ENCODE measurements around the gene NPHP1. TPM values are rescaled to one million over a fixed set of nuclear protein-coding genes. Genes with fewer than 3 reads are reported as not detected.
A peak's percentile ranks its signal among the peaks of the same experiment; 100 is the strongest.
"Not testable (repeated sequence)": the region's sequence is repeated elsewhere in the genome, so short reads cannot be mapped to it uniquely, and the experiment has no call there.

Gene NPHP1
- total and polyA plus RNA-seq, 2 of the 4 experiments (the other 2 are of a cell fraction) = 1.8 to 2.5 TPM

DNA sequence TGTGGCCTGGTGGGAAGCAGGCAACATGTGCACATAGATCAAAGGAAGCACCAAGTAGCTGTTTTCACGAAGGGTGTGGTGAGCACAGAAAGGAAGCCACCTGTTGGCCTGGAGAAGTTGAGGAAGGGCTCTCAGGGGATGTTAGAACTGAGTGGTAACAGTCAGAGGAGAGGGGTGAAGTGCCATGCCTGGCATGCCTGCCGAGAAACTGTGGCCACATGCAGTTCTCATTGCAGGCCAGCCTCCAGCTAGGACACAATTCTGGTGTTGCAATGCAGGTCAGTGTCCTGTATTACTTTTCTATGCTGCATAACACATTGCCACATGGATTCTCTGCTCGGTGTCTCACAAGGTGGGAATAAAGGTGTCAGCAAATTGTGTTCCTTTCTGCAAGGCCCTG lies 38.5 kb upstream of the NPHP1 start:
- H3K27me3 ChIP-seq (ENCODE audit: control insufficient read depth, insufficient read depth, low read length); BruUV-seq (replicated peaks); H3K4me1 ChIP-seq (ENCODE audit: control insufficient read depth, insufficient read depth, low read length); H3K56ac ChIP-seq (ENCODE audit: extremely low read depth, insufficient read depth, low read length); H3K4me3 ChIP-seq (ENCODE audit: insufficient read depth, low read depth, low read length); H2AFZ ChIP-seq (replicated peaks; ENCODE audit: low read length, poor library complexity); H2BK120ac ChIP-seq (ENCODE audit: low read depth, low read length); H3K27ac ChIP-seq (ENCODE audit: insufficient read depth, low read length); H3K9ac ChIP-seq (ENCODE audit: low read depth, low read length); H3K14ac ChIP-seq (replicated peaks; ENCODE audit: low read depth, low read length); H2AK5ac ChIP-seq (ENCODE audit: low read depth, low read length); dilution Hi-C loops (cut with HindIII; ENCODE audit: low sequenced_read_pairs, unreplicated experiment); H3K23ac ChIP-seq (ENCODE audit: low read depth, low read length); H4K91ac ChIP-seq (ENCODE audit: insufficient read depth, low read depth, low read length); H3K4me2 ChIP-seq (ENCODE audit: low read depth, low read length); H4K8ac ChIP-seq (ENCODE audit: low read depth in 2 of 2, low read length in 2 of 2); H2BK15ac ChIP-seq (ENCODE audit: low read depth, low read length); H3K36me3 ChIP-seq (ENCODE audit: control insufficient read depth, insufficient read depth, low read length); H4K5ac ChIP-seq (ENCODE audit: low read depth, low read length); H3K4ac ChIP-seq (ENCODE audit: low read depth, low read length); H3K18ac ChIP-seq (ENCODE audit: low read depth, low read length); H4K20me1 ChIP-seq (ENCODE audit: insufficient read depth, low read length); POLR2A ChIA-PET (ENCODE audit: unreplicated experiment); H2BK20ac ChIP-seq (ENCODE audit: low read depth, low read length); H3K79me1 ChIP-seq (ENCODE audit: low read depth in 1 of 2, low read length in 2 of 2); ATAC-seq (ENCODE audit: low read depth); H3K9me1 ChIP-seq (ENCODE audit: insufficient read depth, low read length); H3K9me3 ChIP-seq (ENCODE audit: control insufficient read depth, insufficient read depth, low read length); H2BK5ac ChIP-seq (ENCODE audit: low read depth, low read length, poor library complexity, severe bottlenecking); in situ Hi-C loops (cut with MboI; ENCODE audit: low sequenced_read_pairs); intact Hi-C loops (cut with micrococcal nuclease); DNase-seq; H2AK9ac ChIP-seq (replicated peaks; ENCODE audit: low read depth, low read length, poor library complexity); CTCF ChIA-PET: not testable (repeated sequence)
- no CpG with 5 or more reads among the region's 3 CpGs for WGBS, 2 experiments (ENCODE audit: extremely low coverage in 2 of 2, insufficient read length in 1 of 2)

DNA sequence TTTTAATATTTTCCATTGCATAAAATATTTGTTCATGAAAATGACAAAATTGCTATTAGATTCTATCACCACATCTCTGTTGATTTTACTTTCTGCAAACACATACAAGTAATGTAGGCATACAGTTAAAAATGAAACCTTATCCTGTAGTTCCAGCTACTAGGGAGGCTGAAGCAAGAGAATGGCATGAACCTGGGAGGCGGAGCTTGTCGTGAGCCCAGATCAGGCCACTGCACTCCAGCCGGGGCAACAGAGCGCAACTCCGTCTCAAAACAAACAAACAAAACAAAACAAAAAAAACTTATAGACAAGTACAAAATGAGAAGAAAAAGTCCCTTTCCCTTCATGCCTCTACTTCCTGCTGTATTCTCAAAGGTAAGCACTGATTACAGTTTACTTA lies 29.7 kb upstream of the NPHP1 start:
- H2BK120ac ChIP-seq (ENCODE audit: low read depth, low read length); H3K4ac ChIP-seq (ENCODE audit: low read depth, low read length); intact Hi-C loops (cut with micrococcal nuclease); H4K5ac ChIP-seq (ENCODE audit: low read depth, low read length); H2AK9ac ChIP-seq (replicated peaks; ENCODE audit: low read depth, low read length, poor library complexity); H3K79me1 ChIP-seq (ENCODE audit: low read depth in 1 of 2, low read length in 2 of 2); H3K14ac ChIP-seq (replicated peaks; ENCODE audit: low read depth, low read length); in situ Hi-C loops (cut with MboI; ENCODE audit: low sequenced_read_pairs); H3K18ac ChIP-seq (ENCODE audit: low read depth, low read length); H2BK20ac ChIP-seq (ENCODE audit: low read depth, low read length); H2AK5ac ChIP-seq (ENCODE audit: low read depth, low read length); H2BK15ac ChIP-seq (ENCODE audit: low read depth, low read length); H3K27ac ChIP-seq (ENCODE audit: insufficient read depth, low read length); H3K9me3 ChIP-seq (ENCODE audit: control insufficient read depth, insufficient read depth, low read length); H3K23ac ChIP-seq (ENCODE audit: low read depth, low read length); dilution Hi-C loops (cut with HindIII; ENCODE audit: low sequenced_read_pairs, unreplicated experiment); H4K8ac ChIP-seq (ENCODE audit: low read depth in 2 of 2, low read length in 2 of 2); H3K4me1 ChIP-seq (ENCODE audit: control insufficient read depth, insufficient read depth, low read length); CTCF ChIA-PET; DNase-seq; H3K4me2 ChIP-seq (ENCODE audit: low read depth, low read length); H3K9ac ChIP-seq (ENCODE audit: low read depth, low read length); H3K9me1 ChIP-seq (ENCODE audit: insufficient read depth, low read length); BruUV-seq (replicated peaks); H4K20me1 ChIP-seq (ENCODE audit: insufficient read depth, low read length); H3K27me3 ChIP-seq (ENCODE audit: control insufficient read depth, insufficient read depth, low read length); H3K36me3 ChIP-seq (ENCODE audit: control insufficient read depth, insufficient read depth, low read length); H3K56ac ChIP-seq (ENCODE audit: extremely low read depth, insufficient read depth, low read length); H2BK5ac ChIP-seq (ENCODE audit: low read depth, low read length, poor library complexity, severe bottlenecking); H3K4me3 ChIP-seq (ENCODE audit: insufficient read depth, low read depth, low read length); H4K91ac ChIP-seq (ENCODE audit: insufficient read depth, low read depth, low read length); H2AFZ ChIP-seq (replicated peaks; ENCODE audit: low read length, poor library complexity); POLR2A ChIA-PET (ENCODE audit: unreplicated experiment): not testable (repeated sequence)
- ATAC-seq (ENCODE audit: low read depth) = peak; percentile 70
- no CpG with 5 or more reads among the region's 5 CpGs for WGBS, 2 experiments (ENCODE audit: extremely low coverage in 2 of 2, insufficient read length in 1 of 2)
